HS-5 (cell line): ENCODE data around the gene GREM1.
A peak's percentile ranks its signal among the peaks of the same experiment; 100 is the strongest.

ENCODE experiments used
- DNase-seq: peaks from one replicate; pipeline ENCODE4 v3.0.0-alpha.2; 2012; ENCODE audit warnings: low read depth

Gene GREM1

GRCh38 chr15:32730677-32731654 lies 13.2 kb downstream of the GREM1 start:
- DNase-seq, result no peak

DNA sequence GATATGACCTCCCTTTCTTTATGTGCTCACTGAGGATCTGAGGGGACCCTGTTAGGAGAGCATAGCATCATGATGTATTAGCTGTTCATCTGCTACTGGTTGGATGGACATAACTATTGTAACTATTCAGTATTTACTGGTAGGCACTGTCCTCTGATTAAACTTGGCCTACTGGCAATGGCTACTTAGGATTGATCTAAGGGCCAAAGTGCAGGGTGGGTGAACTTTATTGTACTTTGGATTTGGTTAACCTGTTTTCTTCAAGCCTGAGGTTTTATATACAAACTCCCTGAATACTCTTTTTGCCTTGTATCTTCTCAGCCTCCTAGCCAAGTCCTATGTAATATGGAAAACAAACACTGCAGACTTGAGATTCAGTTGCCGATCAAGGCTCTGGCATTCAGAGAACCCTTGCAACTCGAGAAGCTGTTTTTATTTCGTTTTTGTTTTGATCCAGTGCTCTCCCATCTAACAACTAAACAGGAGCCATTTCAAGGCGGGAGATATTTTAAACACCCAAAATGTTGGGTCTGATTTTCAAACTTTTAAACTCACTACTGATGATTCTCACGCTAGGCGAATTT lies 14.9 kb downstream of the GREM1 start:
- DNase-seq, result no peak

DNA sequence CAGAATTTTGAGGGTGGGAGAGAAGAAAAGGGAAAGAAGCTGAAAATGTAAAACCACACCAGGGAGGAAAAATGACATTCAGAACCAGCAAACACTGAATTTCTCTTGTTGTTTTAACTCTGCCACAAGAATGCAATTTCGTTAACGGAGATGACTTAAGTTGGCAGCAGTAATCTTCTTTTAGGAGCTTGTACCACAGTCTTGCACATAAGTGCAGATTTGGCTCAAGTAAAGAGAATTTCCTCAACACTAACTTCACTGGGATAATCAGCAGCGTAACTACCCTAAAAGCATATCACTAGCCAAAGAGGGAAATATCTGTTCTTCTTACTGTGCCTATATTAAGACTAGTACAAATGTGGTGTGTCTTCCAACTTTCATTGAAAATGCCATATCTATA lies 15.5 kb downstream of the GREM1 start:
- no peak for DNase-seq

- no peak for DNase-seq
Observed at GRCh38 chr15:32735989-32736700, 18.3 kb downstream of the GREM1 start.

GRCh38 chr15:32736701-32737061 lies 18.9 kb downstream of the GREM1 start:
- DNase-seq, result no peak

- no peak for DNase-seq
Observed at GRCh38 chr15:32737304-32737703, 19.5 kb downstream of the GREM1 start.

GRCh38 chr15:32738666-32739065 lies 20.9 kb downstream of the GREM1 start:
- DNase-seq, result no peak

DNA sequence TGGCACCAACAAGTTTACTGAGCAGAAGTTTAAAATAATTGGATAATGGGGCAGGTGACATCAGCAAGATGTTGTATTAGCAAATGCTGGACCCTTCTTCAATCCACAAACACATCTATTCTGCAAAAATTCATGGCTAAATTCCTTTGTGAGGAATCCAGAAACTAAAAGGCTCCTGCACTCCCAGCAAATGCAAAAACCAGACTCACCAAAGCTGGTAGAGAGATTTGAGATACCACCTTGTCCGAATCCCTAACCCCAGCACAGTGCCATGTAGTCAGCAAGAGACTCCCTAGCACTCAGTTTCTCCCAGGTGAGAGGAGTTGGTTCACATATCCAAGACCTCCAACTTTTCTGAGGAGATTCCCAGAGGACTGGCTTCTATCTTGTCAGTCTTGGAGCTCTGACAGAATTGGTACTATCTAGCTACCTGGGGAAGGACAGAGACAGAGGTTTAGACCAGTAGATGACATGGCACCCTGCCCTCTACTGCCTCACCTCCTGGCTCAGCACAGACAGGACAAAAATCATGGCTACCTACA lies 21.8 kb downstream of the GREM1 start:
- no peak for DNase-seq

DNA sequence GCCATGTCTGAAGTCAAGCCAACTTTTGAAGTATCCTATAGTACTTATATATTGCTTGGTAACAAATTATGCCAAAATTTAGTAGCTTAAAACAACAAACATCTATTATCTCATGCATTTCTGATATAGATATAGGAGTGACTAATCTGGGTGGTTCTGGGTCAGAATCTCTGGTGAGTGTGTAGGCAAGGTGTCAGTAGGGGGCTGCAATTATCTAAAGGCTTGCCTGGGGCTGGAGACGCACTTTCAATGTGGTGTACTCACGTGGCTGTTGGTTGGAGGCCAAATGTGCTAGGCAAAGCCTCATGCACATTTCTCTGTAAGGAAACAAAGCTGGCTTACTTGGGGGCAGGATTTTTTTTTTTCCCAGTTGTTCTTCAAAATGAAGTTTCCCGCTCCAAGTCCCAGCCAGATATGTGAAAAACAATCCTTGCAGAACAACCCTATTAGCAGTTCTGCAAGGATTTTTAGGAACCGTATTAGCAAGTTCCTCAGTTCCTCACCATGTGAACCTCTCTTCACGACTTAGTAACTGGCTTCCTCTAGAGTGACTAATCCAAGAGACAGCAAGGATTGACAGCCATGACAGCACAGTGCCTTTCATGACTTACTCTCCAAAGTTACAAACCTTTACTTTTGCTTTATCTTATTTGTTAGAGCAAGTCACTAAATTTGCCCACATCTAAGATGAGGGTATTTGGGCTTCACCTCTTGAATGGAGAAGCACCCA lies 25.8 kb downstream of the GREM1 start:
- no peak for DNase-seq

GRCh38 chr15:32746116-32746857 lies 28.5 kb downstream of the GREM1 start:
- DNase-seq, result no peak

DNA sequence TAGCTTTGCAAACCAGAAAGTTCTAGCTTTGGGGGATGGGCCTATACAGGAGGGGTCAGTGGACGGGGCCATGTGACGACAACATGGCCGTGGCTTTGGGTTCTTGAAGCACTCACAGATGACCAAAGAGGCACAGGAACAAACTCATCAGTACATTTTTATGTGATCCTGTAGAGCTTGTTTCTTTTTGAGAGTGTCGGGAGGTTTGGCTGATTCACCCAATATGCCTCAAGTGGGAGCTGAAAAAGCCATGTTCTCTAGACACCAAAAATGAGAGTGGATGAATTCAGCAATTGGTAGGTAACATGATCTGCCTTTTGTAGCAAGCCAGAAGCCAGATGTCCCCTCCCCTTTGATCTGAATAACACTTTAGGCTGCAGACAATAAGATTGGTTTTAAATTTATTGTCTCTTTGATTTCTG lies 30.1 kb downstream of the GREM1 start:
- DNase-seq, result no peak

DNA sequence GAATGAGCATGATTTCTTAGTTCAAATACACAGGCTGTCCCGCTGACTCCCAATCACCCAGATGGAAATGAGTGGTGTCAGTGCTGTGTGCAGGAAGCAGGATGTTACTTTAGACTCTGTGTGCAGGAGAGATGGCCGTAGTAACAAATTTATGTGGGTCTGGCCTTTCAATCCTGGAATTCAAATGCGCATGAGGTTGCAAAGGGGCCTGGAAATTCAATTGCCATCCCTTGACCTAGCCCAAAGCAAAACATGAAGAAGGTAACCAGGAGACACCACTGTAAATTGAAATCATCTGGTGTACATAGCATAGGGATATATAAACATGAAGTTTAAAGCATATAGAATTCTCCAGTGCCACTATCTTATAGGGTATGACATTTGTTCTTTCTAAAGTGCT lies 33.2 kb downstream of the GREM1 start:
- DNase-seq, result no peak

DNA sequence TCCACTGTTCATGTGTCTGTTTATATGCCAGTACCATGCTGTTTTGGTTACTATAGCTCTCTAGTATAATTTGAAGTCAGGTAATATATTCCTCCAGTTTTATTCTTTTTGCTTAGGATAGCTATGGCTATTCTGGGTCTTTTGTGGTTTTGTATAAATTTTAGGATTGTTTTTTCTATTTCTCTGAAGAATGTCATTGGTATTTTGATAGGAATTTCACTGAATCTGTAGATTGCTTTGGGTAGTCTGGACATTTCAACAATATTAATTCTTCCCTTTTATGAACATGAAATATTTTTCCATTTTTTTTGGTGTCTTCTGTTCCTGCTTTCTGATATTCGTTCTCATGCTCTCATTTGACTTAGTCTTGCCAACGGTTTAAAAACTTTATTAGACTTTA lies 39.6 kb downstream of the GREM1 start:
- no peak for DNase-seq

- DNase-seq, result no peak
Observed at GRCh38 chr15:32763295-32763694, 45.5 kb downstream of the GREM1 start.

DNA sequence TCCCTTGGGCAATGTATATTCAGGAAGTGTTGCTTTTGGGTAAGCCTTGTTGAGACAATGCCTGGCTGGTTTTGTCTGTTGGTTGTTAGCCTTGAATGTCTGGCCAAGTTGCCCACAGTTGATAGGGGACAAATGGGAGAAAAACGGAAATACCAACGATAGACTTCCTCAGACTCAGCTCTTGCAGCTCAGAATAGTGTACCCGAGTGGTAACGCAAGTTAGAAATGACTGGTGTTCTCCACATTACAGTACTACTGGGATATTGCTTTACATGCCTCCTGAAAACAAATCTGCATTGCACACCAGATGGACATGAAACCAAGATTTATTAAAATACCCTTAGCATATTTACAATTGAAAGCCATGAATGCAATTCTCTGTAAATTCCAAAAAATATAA lies 47.4 kb downstream of the GREM1 start:
- no peak for DNase-seq

DNA sequence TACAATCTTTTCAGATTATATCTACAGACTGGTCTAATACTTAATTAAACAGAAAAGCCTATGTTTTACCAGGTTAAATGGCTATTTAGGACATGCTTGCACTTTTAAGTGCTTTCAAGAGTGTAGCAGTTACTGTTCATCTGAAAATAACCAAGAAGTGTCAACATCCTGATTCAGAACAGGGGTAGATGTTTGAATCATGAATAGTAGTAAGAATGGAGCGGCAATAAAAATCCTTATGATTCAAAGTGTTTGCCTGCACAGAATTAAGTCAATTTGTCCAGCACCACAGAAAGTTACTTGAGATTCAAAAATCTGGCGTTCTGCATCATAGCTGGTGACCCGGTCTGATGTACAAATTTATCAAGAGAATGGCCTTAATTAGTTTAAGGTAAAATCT lies 48.3 kb downstream of the GREM1 start:
- no peak for DNase-seq

- no peak for DNase-seq
Observed at GRCh38 chr15:32767236-32767635, 49.4 kb downstream of the GREM1 start.

DNA sequence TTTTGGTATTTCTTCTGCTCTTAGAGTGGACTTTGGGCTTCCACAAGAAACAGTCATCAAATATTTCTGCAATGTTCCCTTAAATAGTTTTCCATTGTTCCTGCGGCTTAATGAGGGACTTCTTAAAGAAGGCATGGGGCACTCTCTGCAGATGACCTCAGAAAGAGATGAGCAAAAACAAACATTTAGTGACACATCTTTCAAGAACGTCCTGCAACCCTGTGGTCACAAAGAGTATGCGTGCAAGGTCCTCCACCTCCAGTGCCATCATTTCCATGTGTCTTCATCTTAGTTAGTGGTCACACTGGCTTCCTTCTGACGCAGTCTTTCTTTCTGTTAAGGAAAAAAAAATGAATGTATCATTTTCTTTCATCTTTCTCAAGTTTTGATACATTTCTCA lies 56.2 kb downstream of the GREM1 start:
- peak; percentile 97 for DNase-seq

DNA sequence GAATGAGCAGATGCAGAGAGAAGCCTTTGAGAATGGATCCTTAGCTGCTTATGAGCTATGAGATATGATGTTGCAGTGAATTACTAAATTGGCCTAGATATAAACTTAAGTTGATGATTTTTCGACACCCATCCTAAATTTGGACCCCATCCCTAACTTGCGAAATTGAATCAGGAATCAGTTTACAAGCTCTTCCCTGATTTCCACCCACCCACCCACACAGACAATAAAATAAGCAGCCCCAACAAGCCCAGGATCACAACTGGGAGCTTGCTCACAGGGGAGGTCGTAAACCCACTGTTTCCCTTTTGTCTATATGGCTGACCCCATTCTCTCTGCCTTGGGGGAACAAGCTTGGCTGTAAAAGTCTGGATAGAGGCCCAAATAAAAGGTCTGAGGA lies 57.3 kb downstream of the GREM1 start:
- no peak for DNase-seq

DNA sequence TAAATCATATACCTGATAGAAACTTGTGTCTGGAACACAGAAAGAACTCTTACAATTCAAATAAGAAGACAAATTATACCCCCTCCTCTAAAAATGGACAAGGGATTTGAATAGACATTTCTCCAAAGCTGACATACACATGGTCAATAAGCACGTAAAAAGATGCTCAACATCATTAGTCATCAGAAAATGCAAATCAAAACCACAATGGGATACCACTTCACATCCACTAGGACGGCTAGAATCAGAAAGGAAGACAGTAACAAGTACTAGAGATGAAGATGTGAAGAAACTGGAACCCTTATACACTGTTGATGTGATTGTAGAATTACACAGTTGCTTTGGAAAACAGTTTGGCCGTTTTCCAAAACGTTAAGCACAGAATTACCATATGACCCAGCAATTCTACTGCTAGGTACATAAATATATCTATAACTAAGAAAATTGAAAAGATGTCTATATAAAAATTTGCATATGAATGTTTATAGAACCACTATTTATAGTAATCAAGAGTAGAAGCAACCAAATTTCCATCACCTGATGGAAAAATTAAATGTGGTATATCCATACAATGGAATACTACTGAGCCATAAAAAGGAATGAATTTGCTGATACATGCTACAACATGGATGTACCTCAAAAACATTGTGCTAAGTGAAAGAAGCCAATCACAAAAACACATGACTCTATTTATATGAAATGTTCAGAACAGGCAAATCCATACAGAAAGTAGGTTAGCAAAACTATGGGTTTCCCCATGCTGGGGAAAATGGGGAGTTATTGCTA lies 60.8 kb downstream of the GREM1 start:
- no peak for DNase-seq

DNA sequence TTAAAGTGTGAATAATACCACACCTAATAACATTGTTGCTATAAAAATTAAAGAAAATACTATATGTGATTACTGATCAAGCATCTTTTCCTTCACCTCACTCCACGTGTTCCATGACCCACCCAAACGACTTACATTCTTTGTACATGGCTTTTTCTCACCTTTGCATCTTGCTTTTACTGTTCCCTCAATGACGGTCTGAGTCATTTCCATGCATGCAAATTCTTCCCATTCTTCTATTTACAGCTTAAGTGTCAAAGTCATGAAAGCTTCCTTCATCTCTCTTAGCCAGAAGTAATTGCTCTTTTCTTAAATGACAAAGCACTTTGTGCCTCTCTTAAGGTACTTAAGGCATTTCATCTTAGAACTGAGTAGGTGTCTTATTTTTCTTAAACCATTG lies 64.0 kb downstream of the GREM1 start:
- DNase-seq, result no peak
